IMR-90 (cell line): Measurements from ENCODE around the gene IL31RA. TPM values are rescaled to one million over a fixed set of nuclear protein-coding genes. Genes with fewer than 3 reads are reported as not detected.

ENCODE experiments used
- ATAC-seq: fragments of 200-7000 bp; cut with Tn5 transposase; 2 replicates; pipeline ENCODE4 v1.9.1; 2020; ENCODE audit warnings: low read depth, mild to moderate bottlenecking, moderate library complexity
- BruUV-seq: library from RNA; stranded (reverse); fragments of 400-500 nt; replicated peaks from 2 replicates; lab custom pipeline; 2021; lab: Mats Ljungman, UMichigan
- CTCF ChIA-PET: fragments of 300-600 bp; formaldehyde crosslinking; extraction: SDS; loops from one replicate; lab custom pipeline; 2021; ENCODE audit warnings: antibody characterized with exemption; lab: Yijun Ruan, JAX
- POLR2A ChIA-PET: fragments of 300-600 bp; sonication (Branson Sonifier 250); formaldehyde crosslinking; loops from one replicate; lab custom pipeline; 2022; ENCODE audit warnings: antibody characterized with exemption; ENCODE audit not compliant: unreplicated experiment; lab: Charles Lee
- DNase-seq: peaks from one replicate; pipeline ENCODE4 v3.0.0; 2013
- H2AFZ ChIP-seq: replicated peaks from 2 replicates; pipeline ENCODE3; 2013; ENCODE audit warnings: low read length, mild to moderate bottlenecking; ENCODE audit not compliant: poor library complexity
- H2AK5ac ChIP-seq: 2 replicates; pipeline ENCODE4 v1.6.1; 2013; ENCODE audit warnings: low read depth, low read length, inconsistent platforms
- H2AK9ac ChIP-seq: replicated peaks from 2 replicates; pipeline ENCODE3; 2013; ENCODE audit warnings: mild to moderate bottlenecking, low read depth, low read length, moderate library complexity; ENCODE audit not compliant: poor library complexity
- H2BK120ac ChIP-seq: 2 replicates; pipeline ENCODE4 v1.6.1; 2013; ENCODE audit warnings: low read depth, low read length, inconsistent platforms
- H2BK15ac ChIP-seq: 3 replicates; pipeline ENCODE4 v1.6.1; 2013; ENCODE audit warnings: low read depth, low read length, inconsistent platforms
- H2BK20ac ChIP-seq: 2 replicates; pipeline ENCODE4 v1.6.1; 2013; ENCODE audit warnings: low read depth, mild to moderate bottlenecking, inconsistent platforms, low read length, moderate library complexity
- H2BK5ac ChIP-seq: 2 replicates; pipeline ENCODE4 v1.6.1; 2013; ENCODE audit warnings: mild to moderate bottlenecking, low read depth, low read length, inconsistent platforms; ENCODE audit not compliant: poor library complexity, severe bottlenecking
- H3K14ac ChIP-seq: replicated peaks from 2 replicates; pipeline ENCODE4 v1.6.1; 2013; ENCODE audit warnings: low read depth, low read length, inconsistent platforms
- H3K18ac ChIP-seq: 2 replicates; pipeline ENCODE4 v1.6.1; 2013; ENCODE audit warnings: low read depth, low read length, control low read depth
- H3K23ac ChIP-seq: 2 replicates; pipeline ENCODE4 v1.6.1; 2013; ENCODE audit warnings: low read depth, low read length, inconsistent platforms
- H3K27ac ChIP-seq: 2 replicates; pipeline ENCODE4 v1.5.1; 2013; ENCODE audit warnings: mild to moderate bottlenecking, control low read depth, low read length; ENCODE audit not compliant: insufficient read depth
- H3K27me3 ChIP-seq: 2 replicates; pipeline ENCODE4 v1.6.1; 2013; ENCODE audit warnings: low read length; ENCODE audit not compliant: control insufficient read depth, insufficient read depth
- H3K36me3 ChIP-seq: 2 replicates; pipeline ENCODE4 v1.6.1; 2013; ENCODE audit warnings: low read length, mixed read lengths; ENCODE audit not compliant: control insufficient read depth, insufficient read depth
- H3K4ac ChIP-seq: 2 replicates; pipeline ENCODE4 v1.6.1; 2013; ENCODE audit warnings: low read depth, low read length, inconsistent platforms
- H3K4me1 ChIP-seq: 2 replicates; pipeline ENCODE4 v1.6.1; 2013; ENCODE audit warnings: low read length, mixed read lengths; ENCODE audit not compliant: control insufficient read depth, insufficient read depth
- H3K4me2 ChIP-seq: 2 replicates; pipeline ENCODE4 v1.6.1; 2013; ENCODE audit warnings: low read depth, mild to moderate bottlenecking, control low read depth, low read length, moderate library complexity
- H3K4me3 ChIP-seq: 2 replicates; pipeline ENCODE4 v1.5.1; 2013; ENCODE audit warnings: low read depth, mild to moderate bottlenecking, control low read depth, low read length, moderate library complexity; ENCODE audit not compliant: insufficient read depth
- H3K56ac ChIP-seq: 2 replicates; pipeline ENCODE4 v1.6.1; 2013; ENCODE audit warnings: low read length, inconsistent platforms; ENCODE audit not compliant: insufficient read depth; ENCODE audit errors: extremely low read depth
- H3K79me1 ChIP-seq, 2 experiments: 2 replicates each; pipeline ENCODE4 v1.6.1; 2013; ENCODE audit warnings: low read length in 2 of 2, inconsistent platforms in 1 of 2, low read depth in 1 of 2
- H3K9ac ChIP-seq: 2 replicates; pipeline ENCODE4 v1.6.1; 2013; ENCODE audit warnings: low read depth, low read length, control low read depth
- H3K9me1 ChIP-seq: 2 replicates; pipeline ENCODE4 v1.6.1; 2013; ENCODE audit warnings: low read length, inconsistent platforms; ENCODE audit not compliant: insufficient read depth
- H3K9me3 ChIP-seq: 2 replicates; pipeline ENCODE4 v1.6.1; 2013; ENCODE audit warnings: low read length; ENCODE audit not compliant: control insufficient read depth, insufficient read depth
- H4K20me1 ChIP-seq: 2 replicates; pipeline ENCODE4 v1.6.1; 2013; ENCODE audit warnings: low read length, inconsistent platforms; ENCODE audit not compliant: insufficient read depth
- H4K5ac ChIP-seq: 2 replicates; pipeline ENCODE4 v1.6.1; 2013; ENCODE audit warnings: mild to moderate bottlenecking, low read depth, low read length, control low read depth
- H4K8ac ChIP-seq, 2 experiments: 2 replicates each; pipeline ENCODE4 v1.6.1; 2013; ENCODE audit warnings: low read depth in 2 of 2, low read length in 2 of 2, control low read depth in 1 of 2, inconsistent platforms in 1 of 2
- H4K91ac ChIP-seq: 2 replicates; pipeline ENCODE4 v1.6.1; 2013; ENCODE audit warnings: low read depth, low read length, inconsistent platforms; ENCODE audit not compliant: insufficient read depth
- BHLHE40 ChIP-seq: fragments of 150-350 bp; IDR thresholded peaks from 2 replicates; pipeline ENCODE4 v1.6.1; 2016; ENCODE audit warnings: mild to moderate bottlenecking, low read depth, low read length
- CHD1 ChIP-seq: IDR thresholded peaks from 2 replicates; pipeline ENCODE4 v1.6.1; 2012; ENCODE audit warnings: low read depth, low read length, improper control_type of control experiment
- CTCF ChIP-seq: conservative IDR thresholded peaks from 2 replicates; pipeline ENCODE4 v1.5.1; 2012; ENCODE audit warnings: mild to moderate bottlenecking, low read depth, low read length, improper control_type of control experiment
- MAFK ChIP-seq: IDR thresholded peaks from 2 replicates; pipeline ENCODE4 v1.6.1; 2012; ENCODE audit warnings: low read depth, low read length, improper control_type of control experiment
- MAZ ChIP-seq: IDR thresholded peaks from 2 replicates; pipeline ENCODE4 v1.6.1; 2012; ENCODE audit warnings: low read depth, mild to moderate bottlenecking, low read length, improper control_type of control experiment, moderate library complexity, borderline replicate concordance
- MXI1 ChIP-seq: IDR thresholded peaks from 2 replicates; pipeline ENCODE4 v1.6.1; 2012; ENCODE audit warnings: low read depth, mild to moderate bottlenecking, low read length, moderate library complexity, borderline replicate concordance
- NFE2L2 ChIP-seq: fragments of 150-350 bp; IDR thresholded peaks from 2 replicates; pipeline ENCODE4 v1.6.1; 2016; ENCODE audit warnings: low read depth, mild to moderate bottlenecking, low read length
- POLR2A ChIP-seq: IDR thresholded peaks from 2 replicates; pipeline ENCODE4 v1.6.1; 2012; ENCODE audit warnings: mild to moderate bottlenecking, low read depth, low read length
- RAD21 ChIP-seq: IDR thresholded peaks from 2 replicates; pipeline ENCODE4 v1.6.1; 2012; ENCODE audit warnings: low read length, improper control_type of control experiment
- RCOR1 ChIP-seq: IDR thresholded peaks from 2 replicates; pipeline ENCODE4 v1.6.1; 2012; ENCODE audit warnings: mild to moderate bottlenecking, low read length, improper control_type of control experiment; ENCODE audit not compliant: insufficient replicate concordance
- RFX5 ChIP-seq: IDR thresholded peaks from 2 replicates; pipeline ENCODE4 v1.8.0; 2012; ENCODE audit warnings: low read depth, mild to moderate bottlenecking, low read length, moderate library complexity
- SMC3 ChIP-seq: fragments of 150-350 bp; IDR thresholded peaks from 2 replicates; pipeline ENCODE4 v1.6.1; 2016; ENCODE audit warnings: low read depth, mild to moderate bottlenecking, antibody characterized with exemption, low read length, moderate library complexity
- USF2 ChIP-seq: fragments of 150-350 bp; IDR thresholded peaks from 2 replicates; pipeline ENCODE4 v1.6.1; 2017; ENCODE audit warnings: mild to moderate bottlenecking, antibody characterized with exemption, low read length, low read depth
- WGBS, 2 experiments: methylation state at CpG; one replicate each; pipeline versions ENCODE4 v1.1.5 to v1.1.7; 2013; ENCODE audit warnings: missing lambda C conversion rate in 2 of 2; ENCODE audit not compliant: insufficient read length in 1 of 2; ENCODE audit errors: extremely low coverage in 2 of 2; 5-methylcytosine and 5-hydroxymethylcytosine counted together
- dilution Hi-C: fragments of 300-500 bp; cut with HindIII; formaldehyde crosslinking; loops from one replicate; pipeline ENCODE4 v1.14.3; 2018; ENCODE audit warnings: low sequenced_read_pairs; ENCODE audit not compliant: unreplicated experiment
- in situ Hi-C: fragments of 300-500 bp; cut with MboI; formaldehyde crosslinking; loops from 3 replicates; pipeline ENCODE4 v1.14.3; 2019; ENCODE audit warnings: low sequenced_read_pairs, inconsistent platforms, mixed read lengths
- intact Hi-C: fragments of 100-400 bp; cut with micrococcal nuclease; formaldehyde crosslinking; loops from 2 replicates; pipeline ENCODE4 v1.10.0; 2022
- polyA plus RNA-seq, 3 experiments: library from polyadenylated mRNA; depleted of rRNA; stranded (reverse); fragments of >200 nt; gene quantifications; 2 replicates each; pipeline ENCODE4 v1.2.3, GENCODE V29; 2012; ENCODE audit warnings: low replicate concordance in 1 of 3
- total RNA-seq: library from RNA; depleted of rRNA; stranded (reverse); fragments of >200 nt; gene quantifications from 2 replicates; pipeline ENCODE4 v1.2.3, GENCODE V29; 2012

IL31RA gene
- total and polyA plus RNA-seq, 2 of the 4 experiments (the other 2 are of a cell fraction) = 0.39 to 0.90 TPM

GRCh38 chr5:55903121-55903701, 52.1 kb downstream of the IL31RA start:
- H3K23ac ChIP-seq = no peak overlapping the region
- no peak overlapping the region for H4K8ac ChIP-seq
- no peak overlapping the region for H3K4me2 ChIP-seq
- CTCF ChIA-PET = no interaction called here
- H4K20me1 ChIP-seq = no peaks in the 10 kb centered on the region
- intact Hi-C loops (no loop called here), in situ Hi-C loops (loop anchor here (25.0 kb wide), 1 partner anchor 566 kb away; no protein-coding TSS in a partner anchor), dilution Hi-C loops (no loop called here)
- H2BK15ac ChIP-seq = no peak overlapping the region; the same call in 2 of the 3 replicates
- H3K27ac ChIP-seq = no peak overlapping the region
- H3K27me3 ChIP-seq = no peaks in the 10 kb centered on the region
- no peak overlapping the region for H3K4me3 ChIP-seq
- no peaks in the 10 kb centered on the region; the same call in 1 of the 2 replicates for H3K9me1 ChIP-seq
- H3K79me1 ChIP-seq = no peaks in the 10 kb centered on the region
- no peaks in the 10 kb centered on the region for H3K4me1 ChIP-seq
- H4K5ac ChIP-seq = no peak overlapping the region
- H3K9me3 ChIP-seq = no peaks in the 10 kb centered on the region; the same call in 1 of the 2 replicates
- H2BK120ac ChIP-seq = no peak overlapping the region
- H2AK5ac ChIP-seq = no peak overlapping the region
- no peak overlapping the region for H4K91ac ChIP-seq
- H2AFZ ChIP-seq = no peak overlapping the region
- no peak overlapping the region for H2BK20ac ChIP-seq
- POLR2A ChIA-PET = no interaction called here
- no peak overlapping the region for H2BK5ac ChIP-seq
- no peak for TF ChIP-seq MAZ
- TF ChIP-seq MAFK = no peak
- no peak for TF ChIP-seq BHLHE40
- TF ChIP-seq MXI1 = no peak
- no peak for TF ChIP-seq RCOR1
- no peak for TF ChIP-seq RAD21
- no peak for TF ChIP-seq CTCF
- TF ChIP-seq RFX5 = no peak
- TF ChIP-seq USF2 = no peak
- TF ChIP-seq CHD1 = no peak
- no peak for TF ChIP-seq NFE2L2
- no peak for TF ChIP-seq SMC3
- no peak for TF ChIP-seq POLR2A
- no peak overlapping the region for H3K18ac ChIP-seq
- ATAC-seq = no peak
- no peak overlapping the region for H3K4ac ChIP-seq
- no peak overlapping the region for H3K56ac ChIP-seq
- no peak overlapping the region for H3K9ac ChIP-seq
- H2AK9ac ChIP-seq = no peak overlapping the region
- 97% methylated on average over 6 of the region's 19 CpGs; no CpG with 5 or more reads in 1 of the 2 experiments for WGBS, 2 experiments
- H3K36me3 ChIP-seq = no peaks in the 10 kb centered on the region
- no TSS peak for BruUV-seq
- DNase-seq = peak; percentile 13
- no peak overlapping the region; the same call in 1 of the 2 replicates for H3K14ac ChIP-seq
